ENCODE results near the gene ABO.

- no peak for TF ChIP-seq POLR2AphosphoS5 (IDR thresholded peaks at IDR 0.05; ENCODE audit: low read depth, low read length)
- TF ChIP-seq SIN3A (IDR thresholded peaks at IDR 0.05; ENCODE audit: borderline replicate concordance, insufficient read depth, low read length) = no peak
- TF ChIP-seq, protein P1, sequence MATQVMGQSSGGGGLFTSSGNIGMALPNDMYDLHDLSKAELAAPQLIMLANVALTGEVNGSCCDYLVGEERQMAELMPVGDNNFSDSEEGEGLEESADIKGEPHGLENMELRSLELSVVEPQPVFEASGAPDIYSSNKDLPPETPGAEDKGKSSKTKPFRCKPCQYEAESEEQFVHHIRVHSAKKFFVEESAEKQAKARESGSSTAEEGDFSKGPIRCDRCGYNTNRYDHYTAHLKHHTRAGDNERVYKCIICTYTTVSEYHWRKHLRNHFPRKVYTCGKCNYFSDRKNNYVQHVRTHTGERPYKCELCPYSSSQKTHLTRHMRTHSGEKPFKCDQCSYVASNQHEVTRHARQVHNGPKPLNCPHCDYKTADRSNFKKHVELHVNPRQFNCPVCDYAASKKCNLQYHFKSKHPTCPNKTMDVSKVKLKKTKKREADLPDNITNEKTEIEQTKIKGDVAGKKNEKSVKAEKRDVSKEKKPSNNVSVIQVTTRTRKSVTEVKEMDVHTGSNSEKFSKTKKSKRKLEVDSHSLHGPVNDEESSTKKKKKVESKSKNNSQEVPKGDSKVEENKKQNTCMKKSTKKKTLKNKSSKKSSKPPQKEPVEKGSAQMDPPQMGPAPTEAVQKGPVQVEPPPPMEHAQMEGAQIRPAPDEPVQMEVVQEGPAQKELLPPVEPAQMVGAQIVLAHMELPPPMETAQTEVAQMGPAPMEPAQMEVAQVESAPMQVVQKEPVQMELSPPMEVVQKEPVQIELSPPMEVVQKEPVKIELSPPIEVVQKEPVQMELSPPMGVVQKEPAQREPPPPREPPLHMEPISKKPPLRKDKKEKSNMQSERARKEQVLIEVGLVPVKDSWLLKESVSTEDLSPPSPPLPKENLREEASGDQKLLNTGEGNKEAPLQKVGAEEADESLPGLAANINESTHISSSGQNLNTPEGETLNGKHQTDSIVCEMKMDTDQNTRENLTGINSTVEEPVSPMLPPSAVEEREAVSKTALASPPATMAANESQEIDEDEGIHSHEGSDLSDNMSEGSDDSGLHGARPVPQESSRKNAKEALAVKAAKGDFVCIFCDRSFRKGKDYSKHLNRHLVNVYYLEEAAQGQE (IDR thresholded peaks at IDR 0.05; ENCODE audit: insufficient read depth in 1 of 2, low read depth in 2 of 2, low read length in 2 of 2) = no peak
- TF ChIP-seq FOXP2 (optimal IDR thresholded peaks at IDR 0.05; ENCODE audit: borderline replicate concordance, extremely low read depth, extremely low read length, insufficient read depth) = no peak
- no peak for TF ChIP-seq TAF1 (IDR thresholded peaks at IDR 0.05; ENCODE audit: borderline replicate concordance, insufficient read depth, low read length)
These were observed 34.6 kb upstream of the ABO start for GRCh38 chr9:133309608-133310007.
